Tibial nerve (tissue), 4 donors: ENCODE measurements around the gene TGFB2. TPM values are rescaled to one million over a fixed set of nuclear protein-coding genes. Genes with fewer than 3 reads are reported as not detected.
"Not testable (repeated sequence)": the region's sequence is repeated elsewhere in the genome, so short reads cannot be mapped to it uniquely, and the experiment has no call there.

Source experiments
- DNase-seq, 2 donors: peaks; one replicate each; pipeline ENCODE4 v3.0.0-alpha.2; 2019; ENCODE audit warnings: low spot score in 2 of 2
- H3K27ac ChIP-seq, 4 donors: fragments of 200-600 bp; sonication (generic) in 3 of 4; one replicate each; pipeline ENCODE4 v1.5.1; 2017 to 2019; ENCODE audit warnings: mild to moderate bottlenecking in 1 of 4
- H3K27me3 ChIP-seq, 2 donors: fragments of 200-600 bp; sonication (generic) in 1 of 2; one replicate each; pipeline versions ENCODE4 v1.5.1 to v1.6.0; 2017 to 2019
- H3K36me3 ChIP-seq, 3 donors: fragments of 200-600 bp; sonication (generic); one replicate each; pipeline ENCODE4 v1.5.1; 2018 to 2019
- H3K4me1 ChIP-seq, 4 donors: fragments of 200-600 bp; sonication (generic) in 3 of 4; one replicate each; pipeline ENCODE4 v1.5.1; 2017 to 2019
- H3K4me3 ChIP-seq, 4 donors: fragments of 200-600 bp; sonication (generic) in 3 of 4; one replicate each; pipeline ENCODE4 v1.5.1; 2017 to 2019; ENCODE audit warnings: mild to moderate bottlenecking in 1 of 4, moderate library complexity in 1 of 4
- H3K9me3 ChIP-seq, 4 donors: fragments of 200-600 bp; sonication (generic) in 3 of 4; one replicate each; pipeline ENCODE4 v1.5.1; 2017 to 2019
- CTCF ChIP-seq, 5 experiments: fragments of 200-600 bp in 3 of 5; fragments of 450-650 bp in 2 of 5; sonication (generic) in 3 of 5; IDR thresholded peaks; one replicate each; pipeline ENCODE4 v1.5.1; 2016 to 2019; ENCODE audit warnings: antibody characterized with exemption in 5 of 5, mild to moderate bottlenecking in 3 of 5, moderate library complexity in 2 of 5
- EP300 ChIP-seq, 2 donors: sonication (generic); formaldehyde crosslinking; IDR thresholded peaks; one replicate each; pipeline ENCODE4 v1.6.1; 2017; ENCODE audit warnings: antibody characterized with exemption in 2 of 2, mild to moderate bottlenecking in 1 of 2
- POLR2A ChIP-seq, 2 donors: fragments of 450-650 bp; IDR thresholded peaks; one replicate each; pipeline ENCODE4 v1.6.1; 2017; ENCODE audit warnings: antibody characterized with exemption in 2 of 2, mild to moderate bottlenecking in 2 of 2, moderate library complexity in 2 of 2
- WGBS, 2 donors: methylation state at CpG; one replicate each; pipeline ENCODE4 v1.1.5; 2018; 5-methylcytosine and 5-hydroxymethylcytosine counted together
- total RNA-seq, 4 donors: library from RNA; depleted of rRNA; stranded (reverse); fragments of >200 nt; gene quantifications; one replicate each; pipeline ENCODE4 v1.1.0, GENCODE V29; 2016

TGFB2 gene
- total RNA-seq, 4 donors from 2014 or later = 7.3 to 13.5 (median 8.3) TPM

GRCh38 chr1:218305472-218306064, 39.6 kb upstream of the TGFB2 start:
- TF ChIP-seq EP300 (IDR thresholded peaks at IDR 0.05) (no peak), POLR2A (IDR thresholded peaks at IDR 0.05) (no peak), CTCF (IDR thresholded peaks at IDR 0.05) (no peak)
- H3K27me3 ChIP-seq = no peaks in the 10 kb centered on the region
- no peak for DNase-seq
- H3K27ac ChIP-seq = no peak overlapping the region
- H3K9me3 ChIP-seq = no peaks in the 10 kb centered on the region
- H3K4me3 ChIP-seq = no peak overlapping the region
- no peaks in the 10 kb centered on the region for H3K4me1 ChIP-seq
- 92% methylated on average over 6 of the region's 6 CpGs for WGBS, 2 donors
- peaks cover 0 to 43% (median 0%) of the 10 kb centered on the region in 3 donors for H3K36me3 ChIP-seq

- Histone ChIP-seq H3K4me1 (no peaks in the 10 kb centered on the region), H3K27me3 (no peaks in the 10 kb centered on the region), H3K4me3 (no peak overlapping the region), H3K9me3 (no peaks in the 10 kb centered on the region), H3K36me3 (peaks cover 0 to 25% (median 0%) of the 10 kb centered on the region in 3 donors), H3K27ac (no peak overlapping the region)
- 95 to 97% methylated on average over 2 of the region's 2 CpGs for WGBS, 2 donors
- no peak for TF ChIP-seq POLR2A (IDR thresholded peaks at IDR 0.05)
- no peak for TF ChIP-seq EP300 (IDR thresholded peaks at IDR 0.05)
- no peak for TF ChIP-seq CTCF (IDR thresholded peaks at IDR 0.05)
- DNase-seq = no peak
Measured at GRCh38 chr1:218312509-218312908, 32.6 kb upstream of the TGFB2 start.

- no peak for TF ChIP-seq EP300 (IDR thresholded peaks at IDR 0.05)
- TF ChIP-seq POLR2A (IDR thresholded peaks at IDR 0.05) = no peak
- no peak for TF ChIP-seq CTCF (IDR thresholded peaks at IDR 0.05)
- no peak overlapping the region for H3K4me3 ChIP-seq
- H3K9me3 ChIP-seq = no peaks in the 10 kb centered on the region
- H3K27ac ChIP-seq = no peak overlapping the region
- DNase-seq = no peak
- H3K4me1 ChIP-seq = no peaks in the 10 kb centered on the region
- no peaks in the 10 kb centered on the region for H3K27me3 ChIP-seq
- WGBS, 2 donors = 74 to 90% methylated on average over 3 of the region's 3 CpGs
- peaks cover 0 to 23% (median 0%) of the 10 kb centered on the region in 3 donors for H3K36me3 ChIP-seq
Measured at GRCh38 chr1:218314316-218314715, 30.8 kb upstream of the TGFB2 start.

- H3K36me3 ChIP-seq = peaks cover 0 to 23% (median 0%) of the 10 kb centered on the region in 3 donors
- H3K4me3 ChIP-seq = no peak overlapping the region
- no peak for DNase-seq
- no peaks in the 10 kb centered on the region for H3K4me1 ChIP-seq
- WGBS, 2 donors = 85% methylated on average over 4 of the region's 4 CpGs
- no peak overlapping the region for H3K27ac ChIP-seq
- H3K9me3 ChIP-seq = no peaks in the 10 kb centered on the region
- H3K27me3 ChIP-seq = no peaks in the 10 kb centered on the region
- TF ChIP-seq POLR2A (IDR thresholded peaks at IDR 0.05) (no peak), CTCF (IDR thresholded peaks at IDR 0.05) (no peak), EP300 (IDR thresholded peaks at IDR 0.05) (no peak)
Measured at GRCh38 chr1:218315638-218316037, 29.5 kb upstream of the TGFB2 start.

GRCh38 chr1:218317061-218317460, 28.1 kb upstream of the TGFB2 start:
- no peak overlapping the region for H3K27ac ChIP-seq
- WGBS, 2 donors = 93 to 95% methylated on average over 5 of the region's 5 CpGs
- no peaks in the 10 kb centered on the region for H3K9me3 ChIP-seq
- peaks cover 0 to 9% (median 0%) of the 10 kb centered on the region in 3 donors for H3K36me3 ChIP-seq
- no peak overlapping the region for H3K4me3 ChIP-seq
- no peaks in the 10 kb centered on the region for H3K27me3 ChIP-seq
- no peaks in the 10 kb centered on the region for H3K4me1 ChIP-seq
- TF ChIP-seq CTCF (IDR thresholded peaks at IDR 0.05) (no peak), POLR2A (IDR thresholded peaks at IDR 0.05) (no peak), EP300 (IDR thresholded peaks at IDR 0.05) (no peak)
- DNase-seq = no peak

GRCh38 chr1:218320182-218320581, 25.0 kb upstream of the TGFB2 start:
- H3K4me3 ChIP-seq, H3K27me3 ChIP-seq, H3K4me1 ChIP-seq, H3K9me3 ChIP-seq, DNase-seq, H3K27ac ChIP-seq: not testable (repeated sequence)
- 93 to 100% methylated on average over 3 of the region's 3 CpGs for WGBS, 2 donors
- peaks cover 0 to 36% (median 0%) of the 10 kb centered on the region in 3 donors for H3K36me3 ChIP-seq
